Activated CD4-positive, alpha-beta T cell treated with anti-CD3 and anti-CD28 coated beads, Interleukin-2, Interleukin-6, amounts not matched to agents 100 ng/mL and 50 ng/mL, durations not matched to agents 16 hours and 8 hours (primary cell): ENCODE results near the gene CHRM5.
A peak's percentile ranks its signal among the peaks of the same experiment; 100 is the strongest.

Experiments used
- DNase-seq: peaks from one replicate; pipeline ENCODE4 v3.0.0-alpha.2; 2020

Gene CHRM5

DNA sequence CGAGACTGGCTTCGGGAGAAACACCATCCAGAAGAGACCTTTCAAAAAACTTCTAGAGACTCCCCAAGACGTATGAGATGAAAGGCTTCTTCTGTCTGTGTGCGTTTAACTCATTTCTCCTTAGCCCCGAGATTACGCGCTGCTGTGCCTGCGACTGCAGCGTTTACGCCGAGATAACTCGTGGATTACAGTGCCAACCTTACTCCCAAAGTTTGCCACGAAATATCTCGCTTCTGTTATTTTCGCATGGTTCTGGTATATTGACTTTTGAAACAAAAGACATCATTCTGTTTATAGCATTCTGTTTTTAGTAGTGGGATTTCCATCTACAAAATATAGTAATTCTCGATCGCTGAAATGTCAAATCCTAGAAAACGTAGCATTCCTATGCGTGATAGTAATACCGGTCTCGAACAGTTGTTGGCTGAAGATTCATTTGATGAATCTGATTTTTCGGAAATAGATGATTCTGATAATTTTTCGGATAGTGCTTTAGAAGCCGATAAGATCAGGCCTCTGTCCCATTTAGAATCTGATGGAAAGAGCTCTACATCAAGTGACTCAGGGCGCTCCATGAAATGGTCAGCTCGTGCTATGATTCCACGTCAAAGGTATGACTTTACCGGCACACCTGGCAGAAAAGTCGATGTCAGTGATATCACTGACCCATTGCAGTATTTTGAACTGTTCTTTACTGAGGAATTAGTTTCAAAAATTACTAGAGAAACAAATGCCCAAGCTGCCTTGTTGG is 134.1 kb downstream of the CHRM5 start:
- DNase-seq = no peak

- DNase-seq = no peak
These were observed 138.1 kb downstream of the CHRM5 start for GRCh38 chr15:34106423-34106822.

DNA sequence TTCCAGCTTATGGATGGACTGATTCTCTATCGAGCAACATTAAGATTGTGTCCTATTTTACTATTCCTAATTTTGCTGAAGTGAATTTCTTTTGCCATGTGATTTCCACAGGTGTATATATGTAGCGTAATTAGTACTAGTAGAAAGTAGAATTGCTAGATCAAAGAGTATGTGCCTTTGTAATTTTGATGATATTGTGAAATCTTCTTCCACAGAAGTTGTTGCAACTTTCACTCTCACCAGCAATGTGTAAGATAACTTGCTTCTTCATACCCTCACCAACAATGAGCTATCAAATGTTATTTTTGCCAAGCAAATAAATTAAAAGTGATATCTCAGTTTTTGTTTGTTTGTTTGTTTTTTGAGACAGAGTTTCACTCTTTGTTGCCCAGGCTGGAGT is 139.0 kb downstream of the CHRM5 start:
- no peak for DNase-seq

DNA sequence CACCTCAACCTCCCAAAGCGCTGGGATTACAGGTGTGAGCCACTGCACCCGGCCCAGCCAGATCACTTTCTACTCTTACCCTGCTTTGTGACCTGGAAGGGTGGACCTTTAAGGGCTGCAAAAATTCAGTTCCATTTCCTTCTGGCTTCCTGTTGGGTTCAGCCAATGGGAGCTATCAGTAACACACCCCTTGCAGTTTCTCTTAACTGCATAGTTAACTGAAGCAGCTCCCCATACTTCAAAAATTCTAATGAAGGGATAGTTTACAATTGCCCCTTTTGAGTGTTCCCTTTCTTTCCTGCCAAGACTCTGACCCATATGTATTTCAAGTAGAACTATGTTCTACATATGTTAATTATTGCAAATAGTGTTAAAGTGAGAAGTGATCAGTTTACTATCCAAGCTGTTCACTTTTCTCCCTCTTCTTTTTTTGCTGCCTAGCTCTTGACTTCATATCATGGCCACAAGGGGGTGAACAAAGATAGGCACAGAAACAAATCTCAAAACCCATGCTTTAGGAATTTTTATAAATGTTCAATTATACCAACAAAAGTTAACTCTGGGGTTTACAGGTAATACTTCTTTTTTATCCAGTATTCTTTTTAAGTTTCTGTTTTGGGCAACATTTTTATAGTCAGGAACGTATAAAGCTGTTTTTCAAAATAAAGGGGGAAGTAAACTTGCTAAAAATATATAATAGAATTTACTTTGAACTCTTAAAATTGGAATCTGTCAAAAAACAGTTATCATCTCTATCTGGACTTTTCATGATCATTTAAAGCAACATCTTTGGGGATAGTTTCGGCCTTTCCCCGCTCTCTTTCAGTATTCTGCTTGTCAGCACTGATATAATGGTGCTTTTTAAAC is 141.7 kb downstream of the CHRM5 start:
- DNase-seq = peak; percentile 44

- DNase-seq = no peak
These were observed 143.2 kb downstream of the CHRM5 start for GRCh38 chr15:34111488-34111887.

DNA sequence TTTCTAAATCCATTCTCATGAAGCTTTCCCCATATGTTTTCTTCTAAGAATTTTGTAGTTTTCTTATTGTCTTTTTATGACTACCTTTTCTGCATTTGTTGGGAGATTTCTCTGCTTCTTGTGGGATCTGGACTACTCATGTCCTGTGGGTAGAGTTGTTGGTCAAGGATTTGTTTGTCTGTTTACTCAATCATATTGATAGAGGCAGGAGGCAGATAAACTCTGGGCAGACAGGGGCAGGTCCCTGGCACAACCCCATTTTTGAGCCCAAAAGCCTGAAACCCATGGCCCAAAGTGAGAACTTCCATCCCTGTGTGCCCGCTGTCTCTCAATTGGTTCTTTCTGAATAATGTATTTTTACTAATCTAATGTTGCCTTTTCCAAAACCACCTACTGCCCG is 145.9 kb downstream of the CHRM5 start:
- DNase-seq = no peak

GRCh38 chr15:34114739-34115138 is 146.4 kb downstream of the CHRM5 start:
- no peak for DNase-seq

GRCh38 chr15:34116620-34117019 is 148.3 kb downstream of the CHRM5 start:
- no peak for DNase-seq
